Astrocyte (in vitro differentiated cells and primary cell): ENCODE measurements around the gene CALR3.

Experiments
- EZH2 ChIP-seq: IDR thresholded peaks from 2 replicates; pipeline ENCODE4 v1.6.1; 2012; ENCODE audit warnings: mild to moderate bottlenecking, low read length, inconsistent platforms; ENCODE audit not compliant: insufficient read depth
- TF ChIP-seq, protein P1 (sequence below): IDR thresholded peaks from 2 replicates; pipeline ENCODE4 v1.5.1; 2011; ENCODE audit warnings: low read depth, mild to moderate bottlenecking, inconsistent platforms, low read length, moderate library complexity; ENCODE audit not compliant: insufficient read depth

DNA sequence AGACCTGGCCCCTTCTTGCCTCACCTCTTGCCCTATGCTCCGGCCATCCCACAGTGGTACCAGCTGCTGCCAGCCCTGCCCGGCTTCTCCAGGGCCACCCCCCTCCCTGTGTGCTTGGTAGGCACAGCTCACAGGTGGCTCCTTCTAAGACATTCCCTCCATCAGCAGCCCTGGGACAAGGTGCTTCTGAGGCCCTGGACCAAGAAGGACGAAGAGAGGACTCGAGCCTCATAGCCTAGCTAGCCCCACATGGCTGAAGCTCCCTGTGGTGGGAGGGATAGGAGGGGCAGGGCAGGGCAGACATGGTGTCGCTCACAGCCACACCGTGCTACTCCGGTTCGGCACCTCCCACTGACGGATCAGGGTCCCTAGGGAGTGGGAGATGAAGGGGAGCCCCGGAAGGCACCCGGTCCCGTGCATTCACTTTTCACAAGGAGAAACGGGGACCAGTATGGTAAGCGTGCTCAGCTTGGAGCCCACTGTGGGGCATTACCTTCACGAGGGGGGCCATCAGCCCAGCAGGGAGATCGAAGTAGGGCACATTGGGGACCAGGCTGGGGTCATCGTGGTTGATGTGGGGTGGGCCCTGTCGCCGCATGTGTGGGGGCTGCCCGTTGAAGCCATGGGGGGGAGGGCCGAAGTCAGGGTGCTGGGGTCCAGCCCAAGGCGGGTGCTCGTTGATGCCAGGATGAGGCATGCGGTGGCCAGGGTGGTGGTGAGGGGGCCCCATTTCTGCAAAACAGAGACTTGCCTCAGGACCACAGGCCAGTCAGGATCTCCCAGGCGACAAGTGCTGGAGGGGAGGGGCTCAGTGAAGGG, 26.8 kb upstream of the CALR3 start:
- TF ChIP-seq EZH2: no peak
- TF ChIP-seq, protein P1, sequence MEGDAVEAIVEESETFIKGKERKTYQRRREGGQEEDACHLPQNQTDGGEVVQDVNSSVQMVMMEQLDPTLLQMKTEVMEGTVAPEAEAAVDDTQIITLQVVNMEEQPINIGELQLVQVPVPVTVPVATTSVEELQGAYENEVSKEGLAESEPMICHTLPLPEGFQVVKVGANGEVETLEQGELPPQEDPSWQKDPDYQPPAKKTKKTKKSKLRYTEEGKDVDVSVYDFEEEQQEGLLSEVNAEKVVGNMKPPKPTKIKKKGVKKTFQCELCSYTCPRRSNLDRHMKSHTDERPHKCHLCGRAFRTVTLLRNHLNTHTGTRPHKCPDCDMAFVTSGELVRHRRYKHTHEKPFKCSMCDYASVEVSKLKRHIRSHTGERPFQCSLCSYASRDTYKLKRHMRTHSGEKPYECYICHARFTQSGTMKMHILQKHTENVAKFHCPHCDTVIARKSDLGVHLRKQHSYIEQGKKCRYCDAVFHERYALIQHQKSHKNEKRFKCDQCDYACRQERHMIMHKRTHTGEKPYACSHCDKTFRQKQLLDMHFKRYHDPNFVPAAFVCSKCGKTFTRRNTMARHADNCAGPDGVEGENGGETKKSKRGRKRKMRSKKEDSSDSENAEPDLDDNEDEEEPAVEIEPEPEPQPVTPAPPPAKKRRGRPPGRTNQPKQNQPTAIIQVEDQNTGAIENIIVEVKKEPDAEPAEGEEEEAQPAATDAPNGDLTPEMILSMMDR: no peak
